ENCODE measurements around the gene XG. TPM values are rescaled to one million over a fixed set of nuclear protein-coding genes. Genes with fewer than 3 reads are reported as not detected.

The XG gene
- total RNA-seq, 1 experiment from 2014 or later = 1.0 TPM

- Mint-ChIP-seq H3K27me3 (ENCODE audit: low read depth) (no peaks in the 10 kb centered on the region), H3K4me3 (no peak overlapping the region), H3K9me3 (peaks cover 22% of the 10 kb centered on the region), H3K36me3 (peaks cover 51% of the 10 kb centered on the region), H3K4me1 (peaks cover 3% of the 10 kb centered on the region; the same call in 1 of the 2 replicates), H3K27ac (no peak overlapping the region; the same call in 1 of the 2 replicates)
- POLR2A ChIA-PET = no interaction called here
- TF ChIP-seq IRF1 (CRISPR knock-in tag; IDR thresholded peaks at IDR 0.05) = no peak
- no peak for TF ChIP-seq NFYB (CRISPR knock-in tag; conservative IDR thresholded peaks at IDR 0.05; ENCODE audit: low read depth)
- no peak for TF ChIP-seq ZBTB21 (CRISPR knock-in tag; IDR thresholded peaks at IDR 0.05; ENCODE audit: borderline replicate concordance)
- no peak for TF ChIP-seq MXD4 (CRISPR knock-in tag; IDR thresholded peaks at IDR 0.05; ENCODE audit: borderline replicate concordance)
- no peak for TF ChIP-seq CREM (CRISPR knock-in tag; IDR thresholded peaks at IDR 0.05)
- TF ChIP-seq ARID4B (CRISPR knock-in tag; IDR thresholded peaks at IDR 0.05; ENCODE audit: borderline replicate concordance) = no peak
- TF ChIP-seq KAT7 (CRISPR knock-in tag; IDR thresholded peaks at IDR 0.05; ENCODE audit: borderline replicate concordance) = no peak
- no peak for TF ChIP-seq JUN (CRISPR knock-in tag; IDR thresholded peaks at IDR 0.05)
- no peak for TF ChIP-seq EMX1 (CRISPR knock-in tag; IDR thresholded peaks at IDR 0.05)
- no peak for TF ChIP-seq TEAD4 (CRISPR knock-in tag; IDR thresholded peaks at IDR 0.05)
- TF ChIP-seq TP53 (CRISPR knock-in tag; IDR thresholded peaks at IDR 0.05) = no peak
- no peak for TF ChIP-seq MYBL2 (CRISPR knock-in tag; IDR thresholded peaks at IDR 0.05)
- no peak for TF ChIP-seq ATF2 (CRISPR knock-in tag; IDR thresholded peaks at IDR 0.05; ENCODE audit: borderline replicate concordance, low read depth)
- TF ChIP-seq SMAD3 (CRISPR knock-in tag; IDR thresholded peaks at IDR 0.05; ENCODE audit: borderline replicate concordance) = no peak
- TF ChIP-seq ZNF671 (CRISPR knock-in tag; IDR thresholded peaks at IDR 0.05) = no peak
- TF ChIP-seq MLX (CRISPR knock-in tag; IDR thresholded peaks at IDR 0.05) = no peak
- no peak for TF ChIP-seq FOXP4 (CRISPR knock-in tag; IDR thresholded peaks at IDR 0.05)
- no peak for TF ChIP-seq ZMAT4 (CRISPR knock-in tag; IDR thresholded peaks at IDR 0.05)
- no peak for TF ChIP-seq JAZF1 (CRISPR knock-in tag; IDR thresholded peaks at IDR 0.05)
- DNase-seq (ENCODE audit: low spot score) (no peak), ATAC-seq (no peak)
- CTCF ChIA-PET = no interaction called here
These were observed 89.7 kb downstream of the XG start for GRCh38 chrX:2841537-2841936.
